HepG2 (cell line): Measurements from ENCODE around the gene MAN1A1. TPM values are rescaled to one million over a fixed set of nuclear protein-coding genes. Genes with fewer than 3 reads are reported as not detected.

Experiments used
- ATAC-seq: fragments of 200-7000 bp; cut with Tn5 transposase; 3 replicates; pipeline ENCODE4 v1.9.1; 2020; ENCODE audit warnings: mild to moderate bottlenecking, moderate library complexity
- BruUV-seq: library from RNA; stranded (reverse); fragments of 400-500 nt; replicated peaks from 2 replicates; lab custom pipeline; 2021; lab: Mats Ljungman, UMichigan
- CTCF ChIA-PET: fragments of 300-600 bp; formaldehyde crosslinking; extraction: SDS; loops from one replicate; lab custom pipeline; 2021; ENCODE audit warnings: low total read pairs, inconsistent platforms, low intra/inter-chr PET ratio; lab: Yijun Ruan, JAX
- POLR2A ChIA-PET: fragments of 350-600 bp; sonication (Branson Sonifier 250); formaldehyde crosslinking; loops from one replicate; lab custom pipeline; 2020; ENCODE audit warnings: antibody characterized with exemption, inconsistent platforms; lab: Yijun Ruan, JAX
- DNase-seq: peaks from one replicate; pipeline ENCODE4 v3.0.0-alpha.2; 2015; ENCODE audit warnings: low spot score
- FAIRE-seq: peaks from 3 replicates; lab custom pipeline; 2011; peaks lifted over from hg19 to GRCh38; lab: Jason Lieb, UNC
- H2AFZ ChIP-seq: one replicate; pipeline ENCODE4 v1.6.1; 2011; ENCODE audit warnings: low read length, inconsistent platforms
- H3K27ac ChIP-seq: fragments of 300-600 bp; 3 replicates; pipeline ENCODE4 v1.8.0; 2011; ENCODE audit warnings: mixed run types, mild to moderate bottlenecking, mixed read lengths, low read length, inconsistent platforms; ENCODE audit not compliant: insufficient read depth; ENCODE audit errors: extremely low read length
- H3K27me3 ChIP-seq, 2 experiments: fragments of 200-600 bp in 1 of 2; 2 replicates in 1 of 2; 3 replicates in 1 of 2; pipeline versions ENCODE4 v1.6.0 to v1.8.0; 2011; ENCODE audit warnings: low read length in 2 of 2, mild to moderate bottlenecking in 2 of 2, moderate library complexity in 2 of 2, inconsistent platforms in 1 of 2; ENCODE audit not compliant: insufficient read depth in 2 of 2, control insufficient read depth in 1 of 2
- H3K36me3 ChIP-seq, 2 experiments: fragments of 200-600 bp in 1 of 2; replicated peaks in 1 of 2; 2 replicates in 1 of 2; 3 replicates in 1 of 2; pipeline versions ENCODE4 v1.5.1 to v1.8.0; 2011; ENCODE audit warnings: low read length in 2 of 2, inconsistent platforms in 1 of 2; ENCODE audit not compliant: insufficient read depth in 2 of 2, control insufficient read depth in 1 of 2
- H3K4me1 ChIP-seq: 2 replicates; pipeline ENCODE4 v1.5.1; 2012; ENCODE audit warnings: low read length, inconsistent platforms; ENCODE audit not compliant: insufficient read depth
- H3K4me2 ChIP-seq: 2 replicates; pipeline ENCODE4 v1.6.0; 2011; ENCODE audit warnings: low read depth, low read length, inconsistent platforms
- H3K4me3 ChIP-seq, 3 experiments: fragments of 200-600 bp in 1 of 3; sonication (generic), shearing (Covaris generic) in 1 of 3; replicated peaks in 1 of 3; 2 replicates each; pipeline ENCODE4 v1.5.1; 2011 to 2016; ENCODE audit warnings: low read length in 3 of 3, inconsistent platforms in 2 of 3, low read depth in 2 of 3, mild to moderate bottlenecking in 2 of 3, control low read depth in 1 of 3, mixed read lengths in 1 of 3; ENCODE audit not compliant: insufficient read depth in 1 of 3
- H3K79me2 ChIP-seq: one replicate; pipeline ENCODE4 v1.6.1; 2011; ENCODE audit warnings: low read length, inconsistent platforms; ENCODE audit not compliant: insufficient read depth
- H3K9ac ChIP-seq: 2 replicates; pipeline ENCODE4 v1.6.0; 2011; ENCODE audit warnings: mild to moderate bottlenecking, low read depth, low read length, inconsistent platforms; ENCODE audit not compliant: insufficient read depth
- H3K9me3 ChIP-seq: 2 replicates; pipeline ENCODE4 v1.5.1; 2012; ENCODE audit warnings: mild to moderate bottlenecking, low read length
- H4K20me1 ChIP-seq: 2 replicates; pipeline ENCODE4 v1.6.0; 2011; ENCODE audit warnings: inconsistent platforms, mild to moderate bottlenecking, low read length, moderate library complexity; ENCODE audit not compliant: insufficient read depth
- ATF5 ChIP-seq: sonication (generic); formaldehyde crosslinking; IDR thresholded peaks from 2 replicates; pipeline ENCODE4 v1.4.0; 2020; ENCODE audit warnings: mild to moderate bottlenecking, low read depth, missing genetic modification reagents
- EHMT2 ChIP-seq: fragments of 200-600 bp; sonication (generic); IDR thresholded peaks from 2 replicates; pipeline ENCODE4 v1.7.0; 2017; ENCODE audit warnings: antibody characterized with exemption, low read depth, low read length, borderline replicate concordance
- IKZF1 ChIP-seq: fragments of 450-650 bp; IDR thresholded peaks from 2 replicates; pipeline ENCODE4 v1.7.1; 2016
- MED13 ChIP-seq: sonication (generic); formaldehyde crosslinking; IDR thresholded peaks from 2 replicates; pipeline ENCODE4 v1.5.0; 2020; ENCODE audit warnings: missing genetic modification reagents
- MIER3 ChIP-seq: IDR thresholded peaks from 2 replicates; pipeline ENCODE4 v1.6.1; 2016; ENCODE audit warnings: missing compliant biosample characterization, borderline replicate concordance
- NFE2L2 ChIP-seq: fragments of 150-350 bp; IDR thresholded peaks from 2 replicates; pipeline ENCODE4 v1.6.1; 2014; ENCODE audit warnings: low read length
- RARA ChIP-seq: IDR thresholded peaks from 2 replicates; pipeline ENCODE4 v1.6.1; 2016; ENCODE audit warnings: missing genetic modification reagents, missing compliant biosample characterization
- SNRNP70 ChIP-seq: fragments of 200-400 bp; formaldehyde crosslinking; IDR thresholded peaks from 2 replicates; pipeline ENCODE4 v1.6.1; 2017; ENCODE audit warnings: mild to moderate bottlenecking, low read depth, low read length, moderate library complexity
- TSC22D2 ChIP-seq: sonication (generic); formaldehyde crosslinking; IDR thresholded peaks from 2 replicates; pipeline ENCODE4 v1.5.1; 2020; ENCODE audit warnings: missing genetic modification reagents, mild to moderate bottlenecking, borderline replicate concordance
- XBP1 ChIP-seq: sonication (generic); formaldehyde crosslinking; IDR thresholded peaks from 2 replicates; pipeline ENCODE4 v1.5.0; 2020; ENCODE audit warnings: missing genetic modification reagents
- ZFP36 ChIP-seq: fragments of 150-350 bp; IDR thresholded peaks from 2 replicates; pipeline ENCODE4 v1.6.1; 2018; ENCODE audit warnings: borderline replicate concordance, low read length, low read depth; ENCODE audit not compliant: partially characterized antibody
- ZNF121 ChIP-seq: sonication (generic); formaldehyde crosslinking; IDR thresholded peaks from 2 replicates; pipeline ENCODE4 v1.5.0; 2020; ENCODE audit warnings: mild to moderate bottlenecking, missing genetic modification reagents
- ZNF180 ChIP-seq: sonication (generic); formaldehyde crosslinking; IDR thresholded peaks from 2 replicates; pipeline ENCODE4 v1.4.0; 2020; ENCODE audit warnings: low read depth, missing genetic modification reagents, borderline replicate concordance
- ZNF207 ChIP-seq: fragments of 450-650 bp; IDR thresholded peaks from 2 replicates; pipeline ENCODE4 v1.6.1; 2016; ENCODE audit warnings: antibody characterized with exemption, borderline replicate concordance
- ZNF235 ChIP-seq: sonication (generic); formaldehyde crosslinking; IDR thresholded peaks from 2 replicates; pipeline ENCODE4 v1.8.1; 2023; ENCODE audit warnings: mild to moderate bottlenecking, missing genetic modification reagents, borderline replicate concordance
- ZNF501 ChIP-seq: sonication (generic); formaldehyde crosslinking; IDR thresholded peaks from 2 replicates; pipeline ENCODE4 v1.5.1; 2020; ENCODE audit warnings: mild to moderate bottlenecking, moderate library complexity, missing genetic modification reagents
- ZNF572 ChIP-seq: sonication (generic); formaldehyde crosslinking; IDR thresholded peaks from 2 replicates; pipeline ENCODE4 v1.5.1; 2020; ENCODE audit warnings: mild to moderate bottlenecking, missing genetic modification reagents
- ZNF850 ChIP-seq: sonication (generic); formaldehyde crosslinking; conservative IDR thresholded peaks from 2 replicates; pipeline ENCODE4 v1.9.0; 2021; ENCODE audit warnings: mild to moderate bottlenecking, missing genetic modification reagents
- ZSCAN31 ChIP-seq: sonication (generic); formaldehyde crosslinking; IDR thresholded peaks from 2 replicates; pipeline ENCODE4 v1.5.0; 2020; ENCODE audit warnings: low read depth, mild to moderate bottlenecking, missing genetic modification reagents
- in situ Hi-C: cut with HindIII; loops from 2 replicates; pipeline ENCODE4 v1.10.0; 2017; ENCODE audit warnings: low pct_unique_long_range_greater_than_20kb; ENCODE audit not compliant: extremely low pct_ligation_motif_present
- intact Hi-C: fragments of 100-400 bp; cut with micrococcal nuclease; formaldehyde crosslinking; loops from one replicate; pipeline ENCODE4 v1.10.0; 2022; ENCODE audit not compliant: unreplicated experiment
- polyA plus RNA-seq, 8 experiments: library from polyadenylated mRNA; depleted of rRNA in 3 of 8; stranded (reverse) in 7 of 8; unstranded in 1 of 8; fragments of >200 nt; fragmentation: Illumina TruSeq in 4 of 8; extraction: Trizol in 4 of 8; gene quantifications; 2 replicates each; pipeline versions ENCODE4 v1.2.1 to v1.2.3, GENCODE V29; 2011 to 2016; ENCODE audit warnings: low read depth in 4 of 8, missing spikeins in 1 of 8, mixed read lengths in 1 of 8; ENCODE audit not compliant: insufficient read depth in 1 of 8
- total RNA-seq, 5 experiments: library from RNA; depleted of rRNA; stranded (reverse); fragments of >200 nt; fragmentation: Illumina TruSeq; extraction: Trizol; gene quantifications; 2 replicates each; pipeline ENCODE4 v1.2.3, GENCODE V29; 2016; ENCODE audit warnings: low read depth in 1 of 5
- TF ChIP-seq, protein P1 (sequence below): sonication (generic); formaldehyde crosslinking; IDR thresholded peaks from 2 replicates; pipeline ENCODE4 v1.4.0; 2020; ENCODE audit warnings: missing genetic modification reagents

The MAN1A1 gene
- total and polyA plus RNA-seq, 2 of the 13 experiments (the other 11 are each of a cell fraction or from before 2014, with no cell fraction given), result 156 to 236 TPM

GRCh38 chr6:119215309-119215708 lies 134.3 kb downstream of the MAN1A1 start (continued):
- TF ChIP-seq NFE2L2, result no peak
- TF ChIP-seq ZNF572 (CRISPR knock-in tag), result no peak
- TF ChIP-seq ZNF501 (CRISPR knock-in tag), result no peak
- TF ChIP-seq TSC22D2, result no peak
- TF ChIP-seq ZNF850 (CRISPR knock-in tag), result no peak
- TF ChIP-seq ZFP36, result no peak

GRCh38 chr6:119210596-119210995 lies 139.0 kb downstream of the MAN1A1 start:
- no peak for FAIRE-seq

More at GRCh38 chr6:119210596-119210995, 139.0 kb downstream of the MAN1A1 start:
- intact Hi-C loops, result no loop called here
- no peak overlapping the region for H3K4me3 ChIP-seq
- H3K9ac ChIP-seq, result no peak overlapping the region
- H3K4me2 ChIP-seq, result no peak overlapping the region
- ChIA-PET CTCF (no interaction called here), POLR2A (no interaction called here)
- in situ Hi-C loops, result no loop called here
- ATAC-seq (no peak), DNase-seq (no peak)
- H3K9me3 ChIP-seq, result no peaks in the 10 kb centered on the region
- no peaks in the 10 kb centered on the region for H3K27me3 ChIP-seq
- no peak overlapping the region for H3K27ac ChIP-seq
- TF ChIP-seq EHMT2 (no peak), ZNF180 (CRISPR knock-in tag) (no peak), XBP1 (CRISPR knock-in tag) (no peak), ZNF207 (no peak), ZSCAN31 (CRISPR knock-in tag) (no peak), ZNF121 (CRISPR knock-in tag) (no peak), SNRNP70 (no peak), IKZF1 (no peak), ZNF235 (CRISPR knock-in tag) (no peak), ATF5 (CRISPR knock-in tag) (no peak), RARA (CRISPR knock-in tag) (no peak), MED13 (CRISPR knock-in tag) (no peak), MIER3 (no peak)
- TF ChIP-seq, protein P1, sequence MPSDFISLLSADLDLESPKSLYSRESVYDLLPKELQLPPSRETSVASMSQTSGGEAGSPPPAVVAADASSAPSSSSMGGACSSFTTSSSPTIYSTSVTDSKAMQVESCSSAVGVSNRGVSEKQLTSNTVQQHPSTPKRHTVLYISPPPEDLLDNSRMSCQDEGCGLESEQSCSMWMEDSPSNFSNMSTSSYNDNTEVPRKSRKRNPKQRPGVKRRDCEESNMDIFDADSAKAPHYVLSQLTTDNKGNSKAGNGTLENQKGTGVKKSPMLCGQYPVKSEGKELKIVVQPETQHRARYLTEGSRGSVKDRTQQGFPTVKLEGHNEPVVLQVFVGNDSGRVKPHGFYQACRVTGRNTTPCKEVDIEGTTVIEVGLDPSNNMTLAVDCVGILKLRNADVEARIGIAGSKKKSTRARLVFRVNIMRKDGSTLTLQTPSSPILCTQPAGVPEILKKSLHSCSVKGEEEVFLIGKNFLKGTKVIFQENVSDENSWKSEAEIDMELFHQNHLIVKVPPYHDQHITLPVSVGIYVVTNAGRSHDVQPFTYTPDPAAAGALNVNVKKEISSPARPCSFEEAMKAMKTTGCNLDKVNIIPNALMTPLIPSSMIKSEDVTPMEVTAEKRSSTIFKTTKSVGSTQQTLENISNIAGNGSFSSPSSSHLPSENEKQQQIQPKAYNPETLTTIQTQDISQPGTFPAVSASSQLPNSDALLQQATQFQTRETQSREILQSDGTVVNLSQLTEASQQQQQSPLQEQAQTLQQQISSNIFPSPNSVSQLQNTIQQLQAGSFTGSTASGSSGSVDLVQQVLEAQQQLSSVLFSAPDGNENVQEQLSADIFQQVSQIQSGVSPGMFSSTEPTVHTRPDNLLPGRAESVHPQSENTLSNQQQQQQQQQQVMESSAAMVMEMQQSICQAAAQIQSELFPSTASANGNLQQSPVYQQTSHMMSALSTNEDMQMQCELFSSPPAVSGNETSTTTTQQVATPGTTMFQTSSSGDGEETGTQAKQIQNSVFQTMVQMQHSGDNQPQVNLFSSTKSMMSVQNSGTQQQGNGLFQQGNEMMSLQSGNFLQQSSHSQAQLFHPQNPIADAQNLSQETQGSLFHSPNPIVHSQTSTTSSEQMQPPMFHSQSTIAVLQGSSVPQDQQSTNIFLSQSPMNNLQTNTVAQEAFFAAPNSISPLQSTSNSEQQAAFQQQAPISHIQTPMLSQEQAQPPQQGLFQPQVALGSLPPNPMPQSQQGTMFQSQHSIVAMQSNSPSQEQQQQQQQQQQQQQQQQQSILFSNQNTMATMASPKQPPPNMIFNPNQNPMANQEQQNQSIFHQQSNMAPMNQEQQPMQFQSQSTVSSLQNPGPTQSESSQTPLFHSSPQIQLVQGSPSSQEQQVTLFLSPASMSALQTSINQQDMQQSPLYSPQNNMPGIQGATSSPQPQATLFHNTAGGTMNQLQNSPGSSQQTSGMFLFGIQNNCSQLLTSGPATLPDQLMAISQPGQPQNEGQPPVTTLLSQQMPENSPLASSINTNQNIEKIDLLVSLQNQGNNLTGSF (CRISPR knock-in tag), result no peak
- peaks cover 18% of the 10 kb centered on the region for H3K79me2 ChIP-seq
- H3K36me3 ChIP-seq, result peaks cover 21 to 61% of the 10 kb centered on the region in 2 experiments
- peaks cover 7% of the 10 kb centered on the region for H4K20me1 ChIP-seq
- H2AFZ ChIP-seq, result no peak overlapping the region
- no TSS peak for BruUV-seq
- H3K4me1 ChIP-seq, result peaks cover 26% of the 10 kb centered on the region
